ENCODE results near the gene RPL23.
"Not testable (repeated sequence)": the region's sequence is repeated elsewhere in the genome, so short reads cannot be mapped to it uniquely, and the experiment has no call there.

RPL23 gene

DNA sequence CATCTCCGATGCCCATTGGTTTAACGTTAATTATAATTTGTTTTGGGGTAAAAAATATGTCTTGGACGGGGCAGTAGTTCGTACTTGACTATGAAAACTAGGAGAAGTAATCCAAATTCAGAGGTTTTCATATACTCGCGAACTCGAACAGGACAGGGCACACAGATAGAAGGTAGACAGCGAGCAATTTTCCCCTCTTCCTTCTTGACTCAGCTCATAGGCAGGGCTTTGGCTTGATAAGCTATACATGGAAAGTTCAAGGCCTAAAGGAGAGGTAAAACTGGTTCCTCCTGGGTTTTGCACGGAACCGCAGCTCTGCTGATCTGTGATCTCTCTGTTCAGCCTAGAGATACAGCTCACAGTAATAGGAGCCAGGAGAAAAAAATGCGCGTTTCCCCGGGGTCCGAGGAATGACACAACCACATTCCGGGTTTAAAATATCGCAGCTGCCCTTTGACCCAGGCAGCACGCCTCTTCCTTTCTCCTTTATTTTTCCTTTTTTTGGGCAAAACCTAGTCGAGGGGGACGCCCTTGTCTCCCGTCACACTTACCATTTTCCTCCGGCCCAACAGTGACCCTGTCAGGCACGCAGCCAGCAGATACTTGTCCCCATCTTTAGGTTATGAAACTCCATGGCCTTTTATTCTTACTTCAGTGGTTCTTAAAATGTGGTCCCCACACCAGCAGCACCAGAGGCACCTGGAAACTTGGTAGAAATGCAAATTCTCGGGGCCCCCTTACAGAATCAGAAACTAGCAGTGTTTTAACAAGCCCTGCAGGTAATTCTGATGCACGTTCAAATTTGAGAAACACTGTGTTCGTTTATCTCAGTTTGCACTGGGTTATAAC lies 14.7 kb upstream of the RPL23 start:
- no peak for DNase-seq (ENCODE audit: low spot score)

DNA sequence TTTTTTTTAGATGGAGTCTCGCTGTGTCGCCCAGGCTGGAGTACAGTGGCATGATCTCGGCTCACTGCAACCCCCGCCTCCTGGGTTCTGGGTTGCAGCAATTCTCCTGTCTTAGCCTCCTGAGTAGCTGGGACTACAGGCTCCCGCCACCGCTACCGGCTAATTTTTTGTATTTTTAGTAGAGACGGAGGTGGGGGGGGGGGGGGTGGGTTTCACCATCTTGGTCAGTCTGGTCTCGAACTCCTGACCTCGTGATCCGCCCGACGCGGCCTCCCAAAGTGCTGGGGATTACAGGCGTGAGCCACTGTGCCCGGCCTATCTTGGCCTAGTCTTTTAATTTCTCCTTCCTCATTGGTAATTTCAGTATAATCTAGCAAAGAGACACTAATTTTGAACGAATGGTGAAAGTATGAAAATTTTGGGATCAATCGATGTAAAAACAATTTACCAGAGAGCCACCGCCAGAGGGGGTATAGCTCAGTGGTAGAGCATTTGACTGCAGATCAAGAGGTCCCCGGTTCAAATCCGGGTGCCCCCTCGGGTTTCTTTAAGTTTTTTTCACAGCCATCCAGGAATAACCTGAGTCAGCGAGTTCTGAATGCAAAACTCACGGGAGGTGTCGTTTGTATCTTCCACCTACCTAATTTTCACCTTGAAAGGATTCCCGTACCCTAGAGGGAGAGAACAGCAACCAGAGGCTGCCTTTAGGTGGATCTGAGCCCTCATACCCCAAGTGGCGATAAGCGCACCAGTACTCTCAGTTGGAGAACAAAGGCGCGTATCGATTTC lies 13.9 kb upstream of the RPL23 start:
- DNase-seq (ENCODE audit: low spot score) = peak; percentile 87

DNA sequence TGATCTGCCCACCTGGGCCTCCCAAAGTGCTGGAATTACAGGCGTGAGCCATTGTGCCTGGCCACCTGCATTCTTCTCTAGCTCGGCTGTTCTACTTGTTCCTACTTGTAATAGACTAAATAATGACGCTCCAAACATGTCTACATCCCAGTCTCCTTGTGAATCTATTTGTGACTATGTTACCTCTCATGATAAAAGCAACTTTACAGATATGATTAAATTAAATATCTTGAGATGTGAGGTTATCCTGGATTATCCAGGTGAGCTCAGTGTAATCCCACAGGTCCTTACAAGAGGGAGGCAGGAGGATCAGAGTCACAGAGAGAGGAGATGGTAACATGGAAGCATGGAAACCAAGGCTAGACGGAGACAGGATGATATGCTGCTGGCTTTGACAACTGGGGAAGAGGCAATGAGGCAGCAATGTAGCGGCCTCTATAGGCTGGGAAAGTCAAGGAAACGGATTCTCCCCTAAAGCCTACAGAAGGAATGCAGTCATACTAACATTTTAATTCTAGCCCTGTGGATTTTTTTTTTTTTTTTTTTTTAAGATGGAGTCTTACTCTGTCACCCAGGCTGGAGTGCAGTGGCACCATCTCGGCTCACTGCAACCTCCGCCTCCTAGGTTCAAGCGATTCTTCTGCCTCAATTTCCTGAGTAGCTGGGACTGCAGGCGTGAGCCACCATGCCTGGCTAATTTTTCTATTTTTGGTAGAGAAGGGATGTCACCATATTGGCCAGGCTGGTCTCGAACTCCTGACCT lies 11.3 kb upstream of the RPL23 start:
- peak; percentile 66 for DNase-seq (ENCODE audit: low spot score)

DNA sequence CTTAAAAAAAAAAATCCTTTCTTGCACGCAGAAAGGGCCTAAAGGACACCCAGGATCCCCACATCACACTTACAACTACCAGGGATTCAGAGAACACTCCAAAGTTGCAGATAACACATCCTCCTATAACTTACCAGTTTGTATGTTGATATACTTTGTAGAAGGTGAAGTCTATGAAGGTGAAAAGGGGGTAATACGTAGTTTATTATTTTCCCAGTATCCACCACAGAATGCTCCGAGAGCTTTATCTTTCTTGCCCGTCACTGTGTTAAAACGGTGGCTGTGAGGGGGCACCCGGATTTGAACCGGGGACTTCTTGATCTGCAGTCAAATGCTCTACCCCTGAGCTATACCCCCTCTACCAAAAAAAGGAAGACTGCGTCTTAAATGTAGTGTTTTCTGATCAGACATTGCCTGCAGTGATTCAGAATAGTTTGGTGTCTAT lies 7.9 kb upstream of the RPL23 start:
- no peak for DNase-seq (ENCODE audit: low spot score)

- DNase-seq (ENCODE audit: low spot score) = no peak
Observed at GRCh38 chr17:38857271-38857670, 3.8 kb upstream of the RPL23 start.

GRCh38 chr17:38855101-38855714 lies 1.7 kb upstream of the RPL23 start:
- DNase-seq (ENCODE audit: low spot score) = not testable (repeated sequence)

- no peak for DNase-seq (ENCODE audit: low spot score)
Observed at GRCh38 chr17:38852771-38853291, 690 bp downstream of the RPL23 start.

DNA sequence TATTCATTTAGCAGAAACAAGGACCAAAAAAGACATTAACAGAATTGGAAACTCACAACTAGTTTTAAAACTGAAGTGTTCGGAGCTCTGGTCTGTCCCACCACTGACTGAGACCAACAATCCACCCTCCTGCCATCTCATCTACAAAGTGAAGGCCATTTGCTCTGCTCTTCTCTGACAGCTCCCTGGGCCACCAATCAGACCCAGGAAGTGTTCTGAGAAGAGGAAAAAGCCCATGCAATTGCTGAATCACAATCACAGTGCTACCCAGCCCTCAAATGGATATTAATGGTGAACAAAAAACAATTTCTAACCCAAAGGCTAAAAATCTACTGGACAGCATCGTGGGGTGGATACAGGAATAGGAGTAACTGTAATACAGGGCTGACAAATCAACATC lies 2.1 kb downstream of the RPL23 start:
- no peak for DNase-seq (ENCODE audit: low spot score)

DNA sequence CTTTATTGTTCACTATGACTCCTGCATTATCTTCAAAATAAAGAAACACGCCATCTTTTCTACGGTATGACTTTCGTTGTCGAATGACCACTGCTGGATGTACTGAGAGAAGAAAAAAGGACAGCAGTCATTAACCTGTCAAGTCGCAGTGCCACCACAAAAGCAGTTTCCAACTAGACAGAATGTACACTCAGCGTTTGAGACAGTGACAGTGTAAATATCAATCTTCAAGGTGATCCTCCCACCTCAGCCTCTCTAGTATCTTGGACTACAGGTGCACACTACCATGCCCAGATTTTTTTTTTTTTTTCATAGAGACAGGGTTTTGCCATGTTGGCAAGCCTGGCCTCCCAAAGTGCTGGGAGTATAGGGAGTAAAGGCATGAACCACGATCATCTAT lies 3.1 kb downstream of the RPL23 start:
- no peak for DNase-seq (ENCODE audit: low spot score)

DNA sequence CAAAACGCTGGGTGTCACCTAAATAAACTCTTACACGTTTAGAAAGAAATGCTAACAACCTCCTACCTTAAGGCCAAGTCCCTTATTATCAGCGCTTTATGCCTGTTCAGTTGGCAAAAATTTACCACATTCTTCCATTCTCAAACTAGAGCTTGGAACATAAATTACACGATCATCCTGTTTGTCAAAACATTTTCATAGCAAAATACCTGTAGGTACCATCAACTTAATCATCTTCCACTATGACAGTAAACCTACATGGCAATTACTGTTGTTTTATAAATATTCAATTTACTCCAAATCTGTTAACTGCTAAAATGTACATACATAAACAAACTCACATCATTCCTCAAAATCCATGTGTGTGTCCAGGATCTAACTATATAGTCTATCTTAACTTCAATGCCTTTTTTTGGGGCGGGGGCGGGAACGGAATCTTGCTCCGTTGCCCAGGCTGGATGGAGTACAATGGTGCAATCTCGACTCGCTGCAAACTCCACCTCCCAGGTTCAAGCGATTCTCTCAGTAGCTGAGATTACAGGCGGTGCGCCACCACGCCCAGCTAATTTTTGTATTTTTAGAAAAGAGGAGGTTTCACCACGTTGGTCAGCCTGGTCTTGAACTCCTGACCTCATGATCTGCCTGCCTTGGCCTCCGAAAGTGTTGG lies 4.4 kb downstream of the RPL23 start:
- DNase-seq (ENCODE audit: low spot score) = no peak

GRCh38 chr17:38848557-38848891 lies 5.0 kb downstream of the RPL23 start:
- no peak for DNase-seq (ENCODE audit: low spot score)

GRCh38 chr17:38844261-38844757 lies 9.2 kb downstream of the RPL23 start:
- DNase-seq (ENCODE audit: low spot score) = no peak

DNA sequence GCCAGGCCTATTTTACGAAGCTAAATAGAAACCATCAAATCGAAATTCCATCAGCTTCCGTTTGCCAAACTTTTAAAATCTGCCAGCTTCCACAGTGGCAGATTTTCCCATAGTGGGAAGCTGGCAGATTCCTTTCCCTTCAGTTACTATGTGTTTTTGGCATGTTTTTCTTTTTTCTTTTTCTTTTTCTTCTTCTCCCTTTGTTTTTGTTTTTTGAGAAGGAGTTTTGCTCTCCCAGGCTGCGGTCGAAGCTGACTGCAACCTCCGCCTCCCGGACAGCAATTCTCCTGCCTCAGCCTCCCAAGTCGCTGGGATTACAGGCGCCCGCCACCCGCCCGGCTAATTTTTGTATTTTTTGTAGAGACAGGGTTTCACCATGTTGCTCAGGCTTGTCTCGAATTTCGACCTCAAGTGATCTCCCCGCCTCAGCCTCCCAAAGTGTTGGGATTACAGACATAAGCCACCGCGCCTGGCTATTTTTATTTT lies 27.7 kb downstream of the RPL23 start:
- DNase-seq (ENCODE audit: low spot score) = no peak

DNA sequence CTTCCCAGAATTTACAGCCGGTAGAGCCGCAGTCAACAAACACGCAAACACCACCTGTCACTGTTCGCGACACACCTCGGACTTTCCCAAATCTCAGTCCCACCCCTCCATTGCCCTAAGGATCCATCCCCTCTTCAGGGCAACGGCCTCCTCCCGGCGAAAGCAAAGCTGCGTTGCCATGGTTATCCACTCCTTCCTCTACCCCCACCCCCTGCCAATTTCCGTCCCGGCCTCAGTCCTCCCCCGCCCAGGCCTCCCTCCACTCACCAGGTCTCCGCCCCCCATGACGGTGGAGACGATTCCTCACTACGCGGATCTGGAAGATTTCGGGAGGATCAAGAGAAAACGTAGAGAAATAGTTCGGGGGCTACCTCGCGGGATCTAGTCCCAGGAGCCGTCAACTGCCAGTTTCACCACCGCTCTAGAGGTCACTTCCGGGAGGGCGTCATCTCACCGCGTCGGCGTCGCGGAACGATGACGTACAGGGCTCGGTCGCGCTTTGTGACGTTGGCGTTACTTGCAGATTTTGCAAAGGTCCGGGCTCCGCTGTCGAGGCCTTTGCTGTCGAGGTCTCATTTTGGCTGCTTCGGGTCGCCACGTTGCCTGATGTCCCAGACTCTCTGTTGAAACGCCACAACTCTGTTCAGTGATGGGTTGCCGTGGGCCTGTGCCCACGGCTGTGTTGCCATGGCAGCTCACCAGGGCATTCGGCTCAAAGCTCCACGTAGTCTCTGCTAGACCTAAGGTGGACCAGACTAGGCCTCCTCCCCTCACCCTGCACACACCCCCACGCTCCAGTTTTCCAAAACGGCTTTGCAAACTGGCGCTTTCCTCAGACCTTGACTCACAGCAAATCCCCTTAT lies 28.4 kb downstream of the RPL23 start, which contains the start of gene CWC25:
TSS of gene CWC25 (minus strand) at position 423 of the 863 bp plus-strand sequence. CDS start at position 285, 138 bp downstream.
- peak; percentile 94 for DNase-seq (ENCODE audit: low spot score)

GRCh38 chr17:38815576-38816193 lies 37.8 kb downstream of the RPL23 start:
- DNase-seq (ENCODE audit: low spot score) = no peak

GRCh38 chr17:38809828-38810227 lies 43.7 kb downstream of the RPL23 start:
- DNase-seq (ENCODE audit: low spot score) = no peak

DNA sequence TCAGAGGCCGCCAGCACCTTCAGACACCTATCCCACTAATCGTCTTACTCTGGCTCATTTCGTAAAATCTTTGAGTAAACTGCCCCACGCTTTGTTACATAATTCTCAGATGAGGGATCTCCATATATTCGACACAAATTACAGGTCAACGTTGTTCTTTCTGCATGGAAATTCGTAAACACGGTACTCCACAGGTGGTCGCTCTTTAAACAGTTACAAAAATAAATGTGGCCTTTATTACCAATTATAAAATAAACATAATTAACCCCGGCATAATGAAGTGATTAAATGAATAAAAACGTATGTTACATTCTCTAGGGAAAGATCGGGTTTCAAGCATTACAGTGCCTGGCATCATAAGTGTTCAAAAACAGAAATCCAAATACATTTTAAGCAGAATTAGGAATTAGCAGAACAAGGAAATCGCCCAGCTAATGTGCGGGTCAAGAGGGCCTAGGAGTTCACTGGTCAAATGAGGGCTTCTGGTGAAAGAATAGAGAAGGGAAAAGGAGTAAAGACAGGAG lies 53.2 kb downstream of the RPL23 start:
- DNase-seq (ENCODE audit: low spot score) = no peak

- DNase-seq (ENCODE audit: low spot score) = peak; percentile 99
Observed at GRCh38 chr17:38799501-38800236, 53.9 kb downstream of the RPL23 start, which contains the start of gene PIP4K2B. PIP4K2B (minus strand) TSS chr17:38799556; CDS start chr17:38799424, 132 bp downstream.

Measured in SK-N-DZ (cell line).